Astrocyte (in vitro differentiated cells and primary cell): ENCODE measurements around the gene GOLGA8B. TPM values are rescaled to one million over a fixed set of nuclear protein-coding genes. Genes with fewer than 3 reads are reported as not detected.
A peak's percentile ranks its signal among the peaks of the same experiment; 100 is the strongest.
"Not testable (repeated sequence)": the region's sequence is repeated elsewhere in the genome, so short reads cannot be mapped to it uniquely, and the experiment has no call there.

Experiments
- DNase-seq: peaks from one replicate; pipeline ENCODE4 v3.0.0-alpha.2; 2010; ENCODE audit warnings: low read depth
- FAIRE-seq: peaks from 2 replicates; lab custom pipeline; 2011; peaks lifted over from hg19 to GRCh38; lab: Jason Lieb, UNC
- H2AFZ ChIP-seq: 2 replicates; pipeline ENCODE4 v1.6.0; 2012; ENCODE audit warnings: low read depth, low read length, inconsistent platforms
- H3K27ac ChIP-seq: 2 replicates; pipeline ENCODE4 v1.5.1; 2011; ENCODE audit warnings: low read depth, low read length, inconsistent platforms
- H3K27me3 ChIP-seq: 2 replicates; pipeline ENCODE4 v1.6.0; 2011; ENCODE audit warnings: low read length, inconsistent platforms; ENCODE audit not compliant: insufficient read depth
- H3K36me3 ChIP-seq: 2 replicates; pipeline ENCODE4 v1.5.1; 2011; ENCODE audit warnings: low read length, inconsistent platforms; ENCODE audit not compliant: insufficient read depth
- H3K4me1 ChIP-seq: 2 replicates; pipeline ENCODE4 v1.5.1; 2011; ENCODE audit warnings: low read length, inconsistent platforms; ENCODE audit not compliant: insufficient read depth
- H3K4me2 ChIP-seq: 2 replicates; pipeline ENCODE4 v1.6.0; 2012; ENCODE audit warnings: low read length, inconsistent platforms
- H3K4me3 ChIP-seq: 2 replicates; pipeline ENCODE4 v1.5.1; 2011; ENCODE audit warnings: low read depth, mild to moderate bottlenecking, low read length, inconsistent platforms; ENCODE audit not compliant: insufficient read depth
- H3K79me2 ChIP-seq: 2 replicates; pipeline ENCODE4 v1.6.0; 2012; ENCODE audit warnings: mild to moderate bottlenecking, low read length, inconsistent platforms; ENCODE audit not compliant: insufficient read depth
- H3K9ac ChIP-seq: 2 replicates; pipeline ENCODE4 v1.6.0; 2012; ENCODE audit warnings: mild to moderate bottlenecking, low read length, inconsistent platforms
- H3K9me3 ChIP-seq: 2 replicates; pipeline ENCODE4 v1.5.1; 2012; ENCODE audit warnings: low read depth, mild to moderate bottlenecking, low read length, inconsistent platforms; ENCODE audit not compliant: insufficient read depth
- H4K20me1 ChIP-seq: 2 replicates; pipeline ENCODE4 v1.6.0; 2012; ENCODE audit warnings: low read length, inconsistent platforms; ENCODE audit not compliant: insufficient read depth
- H3K27ac Mint-ChIP-seq: one replicate; pipeline ENCODE4 v1.8.0; 2021; ENCODE audit warnings: mild to moderate bottlenecking, mixed read lengths; ENCODE audit not compliant: unreplicated experiment
- H3K27me3 Mint-ChIP-seq: one replicate; pipeline ENCODE4 v1.8.0; 2021; ENCODE audit warnings: low read depth, mixed read lengths; ENCODE audit not compliant: unreplicated experiment
- H3K36me3 Mint-ChIP-seq: one replicate; pipeline ENCODE4 v1.8.0; 2021; ENCODE audit warnings: low read depth, mixed read lengths; ENCODE audit not compliant: unreplicated experiment
- H3K4me1 Mint-ChIP-seq: one replicate; pipeline ENCODE4 v1.8.0; 2021; ENCODE audit warnings: low read depth, mixed read lengths; ENCODE audit not compliant: unreplicated experiment
- H3K4me3 Mint-ChIP-seq: one replicate; pipeline ENCODE4 v1.8.0; 2021; ENCODE audit warnings: mild to moderate bottlenecking, moderate library complexity, mixed read lengths; ENCODE audit not compliant: unreplicated experiment
- H3K9me3 Mint-ChIP-seq: one replicate; pipeline ENCODE4 v1.8.0; 2021; ENCODE audit warnings: mild to moderate bottlenecking, mixed read lengths; ENCODE audit not compliant: unreplicated experiment
- CTCF ChIP-seq: IDR thresholded peaks from 2 replicates; pipeline ENCODE4 v1.5.1; 2011; ENCODE audit warnings: low read depth, mild to moderate bottlenecking, inconsistent platforms, low read length, moderate library complexity; ENCODE audit not compliant: insufficient read depth
- EZH2 ChIP-seq: IDR thresholded peaks from 2 replicates; pipeline ENCODE4 v1.6.1; 2012; ENCODE audit warnings: mild to moderate bottlenecking, low read length, inconsistent platforms; ENCODE audit not compliant: insufficient read depth
- total RNA-seq: library from RNA; stranded (reverse); gene quantifications from 2 replicates; pipeline ENCODE4 v1.2.1, GENCODE V29; 2021

Gene GOLGA8B
- total RNA-seq, 1 donor from 2014 or later = 55.8 TPM

GRCh38 chr15:34584330-34584668 is 848 bp upstream of the GOLGA8B start:
- peak overlapping the region; percentile 81 for H3K9ac ChIP-seq
- no peaks in the 10 kb centered on the region for H3K36me3 ChIP-seq
- no peak for FAIRE-seq

GRCh38 chr15:34582461-34583371 is 735 bp downstream of the GOLGA8B start:
- peaks cover 6% of the 10 kb centered on the region for H3K27me3 Mint-ChIP-seq
- peak overlapping the region; percentile 20 for H3K27ac Mint-ChIP-seq
- peaks cover 7% of the 10 kb centered on the region for H4K20me1 ChIP-seq
- DNase-seq = peak; percentile 3
- peak overlapping the region; percentile 68 for H3K4me3 ChIP-seq
- TF ChIP-seq CTCF = no peak
- TF ChIP-seq EZH2 = no peak
- peaks cover 6% of the 10 kb centered on the region for H3K4me1 Mint-ChIP-seq
- H3K27ac ChIP-seq = no peak overlapping the region
- H3K4me1 ChIP-seq = no peaks in the 10 kb centered on the region
- H3K9me3 Mint-ChIP-seq = no peaks in the 10 kb centered on the region
- H2AFZ ChIP-seq = peak overlapping the region; percentile 86
- H3K9ac ChIP-seq = peak overlapping the region; percentile 81
- no peaks in the 10 kb centered on the region for H3K36me3 ChIP-seq
- no peak for FAIRE-seq
- H3K27me3 ChIP-seq = no peaks in the 10 kb centered on the region
- no peaks in the 10 kb centered on the region for H3K9me3 ChIP-seq
- H3K4me2 ChIP-seq = peak overlapping the region; percentile 90
- H3K79me2 ChIP-seq = peaks cover 18% of the 10 kb centered on the region
- H3K36me3 Mint-ChIP-seq = peaks cover 2% of the 10 kb centered on the region
- H3K4me3 Mint-ChIP-seq = peak overlapping the region; percentile 88

More at GRCh38 chr15:34584330-34584668, 848 bp upstream of the GOLGA8B start:
- TF ChIP-seq EZH2 (no peak), CTCF (no peak)
- no peaks in the 10 kb centered on the region for H3K27me3 ChIP-seq
- no peak for DNase-seq
- Mint-ChIP-seq H3K4me1 (peaks cover 6% of the 10 kb centered on the region), H3K27ac (no peak overlapping the region), H3K36me3 (no peaks in the 10 kb centered on the region), H3K4me3 (peak overlapping the region; percentile 80), H3K27me3 (peaks cover 6% of the 10 kb centered on the region), H3K9me3 (no peaks in the 10 kb centered on the region)
- peak overlapping the region; percentile 90 for H3K4me2 ChIP-seq
- H4K20me1 ChIP-seq = no peaks in the 10 kb centered on the region
- no peaks in the 10 kb centered on the region for H3K9me3 ChIP-seq
- no peaks in the 10 kb centered on the region for H3K4me1 ChIP-seq
- peaks cover 18% of the 10 kb centered on the region for H3K79me2 ChIP-seq
- peak overlapping the region; percentile 86 for H2AFZ ChIP-seq
- no peak overlapping the region for H3K27ac ChIP-seq
- peak overlapping the region; percentile 68 for H3K4me3 ChIP-seq

- H3K9me3 ChIP-seq, H3K4me1 ChIP-seq, DNase-seq, H3K36me3 ChIP-seq, H3K27ac ChIP-seq, H3K9me3 Mint-ChIP-seq, H3K27me3 ChIP-seq, H3K27me3 Mint-ChIP-seq, FAIRE-seq, H3K4me1 Mint-ChIP-seq, H3K36me3 Mint-ChIP-seq: not testable (repeated sequence)
- Histone ChIP-seq H3K79me2 (peaks cover 23% of the 10 kb centered on the region), H3K9ac (peak overlapping the region; percentile 81), H3K4me3 (peak overlapping the region; percentile 68), H2AFZ (peak overlapping the region; percentile 86), H3K4me2 (peak overlapping the region; percentile 90), H4K20me1 (peaks cover 10% of the 10 kb centered on the region)
- H3K27ac Mint-ChIP-seq = peak overlapping the region; percentile 20
- peak overlapping the region; percentile 88 for H3K4me3 Mint-ChIP-seq
Observed at GRCh38 chr15:34581687-34582460, 1.6 kb downstream of the GOLGA8B start.
